ENCODE data around the gene NCF1.
"Not testable (repeated sequence)": the region's sequence is repeated elsewhere in the genome, so short reads cannot be mapped to it uniquely, and the experiment has no call there.

GRCh38 chr7:74770062-74770461 lies 3.7 kb upstream of the NCF1 start:
- not testable (repeated sequence) for TF ChIP-seq POLR2A, CTCF (IDR thresholded peaks at IDR 0.05)
